Esophagus squamous epithelium (tissue), 5 donors: Measurements from ENCODE around the gene CCDC107. TPM values are rescaled to one million over a fixed set of nuclear protein-coding genes. Genes with fewer than 3 reads are reported as not detected.
"Not testable (repeated sequence)": the region's sequence is repeated elsewhere in the genome, so short reads cannot be mapped to it uniquely, and the experiment has no call there.

Experiments
- DNase-seq: peaks from one replicate; lab custom pipeline; 2025; lab: John Stamatoyannopoulos, UW
- H3K27ac ChIP-seq, 4 donors: fragments of 200-600 bp; sonication (generic); one replicate each; pipeline ENCODE4 v1.5.1; 2016 to 2019; ENCODE audit warnings: mild to moderate bottlenecking in 1 of 4
- H3K27me3 ChIP-seq, 4 donors: fragments of 200-600 bp; sonication (generic); 1 replicate in 3 of 4; 2 replicates in 1 of 4; pipeline versions ENCODE4 v1.5.1 to v1.6.0; 2017 to 2021; ENCODE audit warnings: antibody characterized with exemption in 1 of 4
- H3K36me3 ChIP-seq, 3 donors: fragments of 200-600 bp; sonication (generic); one replicate each; pipeline ENCODE4 v1.5.1; 2016 to 2019
- H3K4me1 ChIP-seq, 3 donors: fragments of 200-600 bp; sonication (generic); one replicate each; pipeline ENCODE4 v1.5.1; 2017 to 2019
- H3K4me3 ChIP-seq, 4 donors: fragments of 200-600 bp; sonication (generic); 1 replicate in 3 of 4; 2 replicates in 1 of 4; pipeline ENCODE4 v1.5.1; 2016 to 2019; ENCODE audit warnings: mild to moderate bottlenecking in 2 of 4, moderate library complexity in 1 of 4
- H3K9me3 ChIP-seq, 3 donors: fragments of 200-600 bp; sonication (generic); one replicate each; pipeline ENCODE4 v1.5.1; 2016 to 2019
- CTCF ChIP-seq, 6 experiments: fragments of 450-650 bp in 4 of 6; fragments of 200-600 bp in 2 of 6; sonication (generic) in 2 of 6; IDR thresholded peaks; one replicate each; pipeline ENCODE4 v1.5.1; 2016 to 2019; ENCODE audit warnings: antibody characterized with exemption in 6 of 6, mild to moderate bottlenecking in 4 of 6, moderate library complexity in 4 of 6
- POLR2A ChIP-seq, 4 donors: fragments of 450-650 bp; IDR thresholded peaks; one replicate each; pipeline ENCODE4 v1.6.1; 2017; ENCODE audit warnings: antibody characterized with exemption in 4 of 4, mild to moderate bottlenecking in 4 of 4, moderate library complexity in 3 of 4
- WGBS, 2 donors: methylation state at CpG; one replicate each; pipeline ENCODE4 v1.1.5; 2018; 5-methylcytosine and 5-hydroxymethylcytosine counted together
- intact Hi-C: fragments of 100-400 bp; cut with DNase I; formaldehyde crosslinking; loops from one replicate; pipeline ENCODE4 v1.15.0; 2022
- total RNA-seq, 4 donors: library from RNA; depleted of rRNA; stranded (reverse); fragments of >200 nt; gene quantifications; one replicate each; pipeline ENCODE4 v1.1.0, GENCODE V29; 2016
- donor health status: DM: yes; HTN: yes; CAD: no.

The CCDC107 gene
- total RNA-seq: 10 to 100 TPM in 3 of 4 donors, 1 to 10 TPM in 1; 6.6 to 19.6 (median 14.2) TPM

- WGBS, 2 donors: 0% methylated on average over 10 to 29 of the region's 67 CpGs
- H3K27ac ChIP-seq: peak within 1 kb of the TSS; percentile 91 to 98 (median 96)
- H3K27me3 ChIP-seq: no peaks in the 10 kb centered on the region
- intact Hi-C loops: loop anchor here (5.0 kb wide), 1 partner anchor 74 kb away; the partner anchor contains the start of genes CREB3 and TLN1
- H3K9me3 ChIP-seq: no peaks in the 10 kb centered on the region
- TF ChIP-seq CTCF (IDR thresholded peaks at IDR 0.05) (peak; percentile 47 to 68 (median 61)), POLR2A (IDR thresholded peaks at IDR 0.05) (peak in 3 of 4 donors; percentile 83 to 94 (median 88))
- H3K4me3 ChIP-seq: peak within 1 kb of the TSS; percentile 75 to 94 (median 84)
- H3K36me3 ChIP-seq: peaks cover 0 to 26% (median 0%) of the 10 kb centered on the region in 3 donors
- no peak for DNase-seq
- H3K4me1 ChIP-seq: peaks cover 11 to 57% (median 20%) of the 10 kb centered on the region in 3 donors
Observed at GRCh38 chr9:35658137-35658967, at the start of gene CCDC107. Gene CCDC107 (plus strand): TSS chr9:35658292. CDS start chr9:35658380, 88 bp downstream.

GRCh38 chr9:35609001-35609819 is 48.9 kb upstream of the CCDC107 start:
- intact Hi-C loops: loop anchor here (10.0 kb wide), 2 partner anchors 76 to 126 kb away; partner anchors contain the start of genes CREB3, TLN1 and TPM2
- Histone ChIP-seq H3K36me3 (peaks cover 14 to 40% (median 17%) of the 10 kb centered on the region in 3 donors), H3K4me1 (peaks cover 5 to 28% (median 12%) of the 10 kb centered on the region in 3 donors), H3K27ac (no peak overlapping the region), H3K4me3 (no peak overlapping the region), H3K9me3 (no peaks in the 10 kb centered on the region), H3K27me3 (no peaks in the 10 kb centered on the region)
- TF ChIP-seq POLR2A (IDR thresholded peaks at IDR 0.05): no peak
- no peak for TF ChIP-seq CTCF (IDR thresholded peaks at IDR 0.05)
- 83 to 91% methylated on average over 14 to 16 of the region's 31 CpGs for WGBS, 2 donors
- no peak for DNase-seq

GRCh38 chr9:35609820-35610163 is 48.3 kb upstream of the CCDC107 start:
- TF ChIP-seq POLR2A (IDR thresholded peaks at IDR 0.05) (no peak), CTCF (IDR thresholded peaks at IDR 0.05) (no peak)
- H3K4me1 ChIP-seq: peaks cover 5 to 22% (median 12%) of the 10 kb centered on the region in 3 donors
- intact Hi-C loops: loop anchor here (10.0 kb wide), 2 partner anchors 75 to 125 kb away; partner anchors contain the start of genes CREB3, TLN1 and TPM2
- H3K4me3 ChIP-seq: no peak overlapping the region
- DNase-seq: no peak
- H3K36me3 ChIP-seq: peaks cover 14 to 40% (median 17%) of the 10 kb centered on the region in 3 donors
- no peaks in the 10 kb centered on the region for H3K27me3 ChIP-seq
- WGBS, 2 donors: 84 to 89% methylated on average over 6 to 9 of the region's 13 CpGs
- H3K27ac ChIP-seq: no peak overlapping the region
- no peaks in the 10 kb centered on the region for H3K9me3 ChIP-seq

- DNase-seq: no peak
- Histone ChIP-seq H3K4me3 (no peak overlapping the region), H3K9me3 (no peaks in the 10 kb centered on the region), H3K36me3 (peaks cover 14 to 40% (median 17%) of the 10 kb centered on the region in 3 donors), H3K27me3 (peaks cover 0 to under 1% (median 0%) of the 10 kb centered on the region in 4 donors), H3K27ac (no peak overlapping the region), H3K4me1 (peaks cover 5 to 14% (median 5%) of the 10 kb centered on the region in 3 donors)
- WGBS, 2 donors: 13% methylated on average over 7 to 8 of the region's 8 CpGs
- TF ChIP-seq POLR2A (IDR thresholded peaks at IDR 0.05) (no peak), CTCF (IDR thresholded peaks at IDR 0.05) (peak in 5 of 6 experiments; percentile 25 to 67 (median 47))
- intact Hi-C loops: no loop called here
Observed at GRCh38 chr9:35611230-35611797, 46.8 kb upstream of the CCDC107 start.

- H3K27ac ChIP-seq, DNase-seq, H3K27me3 ChIP-seq, H3K9me3 ChIP-seq, intact Hi-C loops, H3K4me3 ChIP-seq: not testable (repeated sequence)
- peaks cover 14 to 35% (median 17%) of the 10 kb centered on the region in 3 donors for H3K36me3 ChIP-seq
- 87 to 92% methylated on average over 4 of the region's 4 CpGs for WGBS, 2 donors
- H3K4me1 ChIP-seq: peaks cover 0 to 14% (median 7%) of the 10 kb centered on the region in 3 donors
Observed at GRCh38 chr9:35612066-35612465, 46.0 kb upstream of the CCDC107 start.
